Osteoblast (primary cell): ENCODE measurements around the gene ANAPC10. TPM values are rescaled to one million over a fixed set of nuclear protein-coding genes. Genes with fewer than 3 reads are reported as not detected.

ENCODE experiments used
- DNase-seq: peaks from one replicate; pipeline ENCODE4 v3.0.0; 2011; ENCODE audit warnings: low spot score, mixed read lengths; ENCODE audit not compliant: insufficient read length; ENCODE audit errors: missing footprints
- H2AFZ ChIP-seq: 2 replicates; pipeline ENCODE4 v1.6.0; 2011; ENCODE audit warnings: mild to moderate bottlenecking, low read length
- H3K27ac ChIP-seq: 2 replicates; pipeline ENCODE4 v1.5.1; 2011; ENCODE audit warnings: mild to moderate bottlenecking, low read depth, low read length, moderate library complexity
- H3K27me3 ChIP-seq: 2 replicates; pipeline ENCODE4 v1.6.0; 2012; ENCODE audit warnings: mild to moderate bottlenecking, control low read depth, inconsistent platforms, low read length, moderate library complexity; ENCODE audit not compliant: insufficient read depth
- H3K36me3 ChIP-seq: 2 replicates; pipeline ENCODE4 v1.5.1; 2011; ENCODE audit warnings: mild to moderate bottlenecking, low read length, control low read depth, moderate library complexity; ENCODE audit not compliant: insufficient read depth
- H3K4me1 ChIP-seq: 2 replicates; pipeline ENCODE4 v1.5.1; 2011; ENCODE audit warnings: mild to moderate bottlenecking, low read length, control low read depth, moderate library complexity; ENCODE audit not compliant: insufficient read depth
- H3K4me2 ChIP-seq: 2 replicates; pipeline ENCODE4 v1.6.0; 2011; ENCODE audit warnings: mild to moderate bottlenecking, low read length; ENCODE audit not compliant: insufficient read depth
- H3K4me3 ChIP-seq: fragments of 200-600 bp; sonication (generic); 3 replicates; pipeline ENCODE4 v1.5.1; 2012; ENCODE audit warnings: mild to moderate bottlenecking, low read length, inconsistent platforms; ENCODE audit not compliant: insufficient read depth
- H3K79me2 ChIP-seq: 2 replicates; pipeline ENCODE4 v1.6.0; 2012; ENCODE audit warnings: mild to moderate bottlenecking, low read length, control low read depth, inconsistent platforms; ENCODE audit not compliant: insufficient read depth
- H3K9me3 ChIP-seq: 2 replicates; pipeline ENCODE4 v1.5.1; 2011; ENCODE audit warnings: low read depth, low read length, control low read depth
- H4K20me1 ChIP-seq: 2 replicates; pipeline ENCODE4 v1.6.0; 2012; ENCODE audit warnings: mild to moderate bottlenecking, low read length, control low read depth; ENCODE audit not compliant: insufficient read depth
- CTCF ChIP-seq: IDR thresholded peaks from 2 replicates; pipeline ENCODE4 v1.5.1; 2011; ENCODE audit warnings: mild to moderate bottlenecking, low read depth, low read length, moderate library complexity; ENCODE audit errors: extremely low read depth
- total RNA-seq: library from RNA; depleted of rRNA; stranded (reverse); fragments of >200 nt; gene quantifications from 2 replicates; pipeline ENCODE4 v1.2.3, GENCODE V29; 2012

Gene ANAPC10
- total RNA-seq, 1 donor = 22.8 TPM

GRCh38 chr4:145075742-145076468 lies 22.1 kb downstream of the ANAPC10 start:
- no peaks in the 10 kb centered on the region for H4K20me1 ChIP-seq
- H2AFZ ChIP-seq = no peak overlapping the region
- H3K4me3 ChIP-seq = no peak overlapping the region
- no peaks in the 10 kb centered on the region for H3K27me3 ChIP-seq
- no peak for DNase-seq
- no peak overlapping the region for H3K27ac ChIP-seq
- H3K4me2 ChIP-seq = no peak overlapping the region
- no peaks in the 10 kb centered on the region for H3K9me3 ChIP-seq
- H3K4me1 ChIP-seq = no peaks in the 10 kb centered on the region
- no peak for TF ChIP-seq CTCF
- no peaks in the 10 kb centered on the region for H3K36me3 ChIP-seq
- peaks cover 35% of the 10 kb centered on the region for H3K79me2 ChIP-seq

GRCh38 chr4:145071560-145071959 lies 26.4 kb downstream of the ANAPC10 start:
- Histone ChIP-seq H3K4me2 (no peak overlapping the region), H4K20me1 (peaks cover 3% of the 10 kb centered on the region), H3K27me3 (no peaks in the 10 kb centered on the region), H3K9me3 (no peaks in the 10 kb centered on the region), H3K4me1 (peaks cover 9% of the 10 kb centered on the region), H3K4me3 (no peak overlapping the region), H3K79me2 (peaks cover 19% of the 10 kb centered on the region), H3K36me3 (no peaks in the 10 kb centered on the region), H2AFZ (no peak overlapping the region), H3K27ac (no peak overlapping the region)
- no peak for DNase-seq
- no peak for TF ChIP-seq CTCF

GRCh38 chr4:145069361-145069760 lies 28.6 kb downstream of the ANAPC10 start:
- peaks cover 8% of the 10 kb centered on the region for H3K79me2 ChIP-seq
- peak; percentile 47 for DNase-seq
- H3K27me3 ChIP-seq = no peaks in the 10 kb centered on the region
- no peak for TF ChIP-seq CTCF
- H3K27ac ChIP-seq = no peak overlapping the region
- no peak overlapping the region for H3K4me2 ChIP-seq
- H3K4me3 ChIP-seq = no peak overlapping the region
- H3K9me3 ChIP-seq = no peaks in the 10 kb centered on the region
- H3K4me1 ChIP-seq = peaks cover 14% of the 10 kb centered on the region
- peaks cover 3% of the 10 kb centered on the region for H4K20me1 ChIP-seq
- no peaks in the 10 kb centered on the region for H3K36me3 ChIP-seq
- H2AFZ ChIP-seq = no peak overlapping the region

- DNase-seq = no peak
- H3K4me1 ChIP-seq = peaks cover 14% of the 10 kb centered on the region
- H3K4me3 ChIP-seq = no peak overlapping the region
- TF ChIP-seq CTCF = no peak
- H3K9me3 ChIP-seq = no peaks in the 10 kb centered on the region
- no peak overlapping the region for H3K27ac ChIP-seq
- H3K79me2 ChIP-seq = peaks cover 7% of the 10 kb centered on the region
- no peaks in the 10 kb centered on the region for H3K36me3 ChIP-seq
- peaks cover 3% of the 10 kb centered on the region for H4K20me1 ChIP-seq
- no peak overlapping the region for H3K4me2 ChIP-seq
- no peak overlapping the region for H2AFZ ChIP-seq
- no peaks in the 10 kb centered on the region for H3K27me3 ChIP-seq
These were observed 31.9 kb downstream of the ANAPC10 start for GRCh38 chr4:145066063-145066501.
